IMR-90 (cell line): Measurements from ENCODE around the gene ARPC1A. TPM values are rescaled to one million over a fixed set of nuclear protein-coding genes. Genes with fewer than 3 reads are reported as not detected.
"Not testable (repeated sequence)": the region's sequence is repeated elsewhere in the genome, so short reads cannot be mapped to it uniquely, and the experiment has no call there.

ENCODE experiments used
- ATAC-seq: fragments of 200-7000 bp; cut with Tn5 transposase; 2 replicates; pipeline ENCODE4 v1.9.1; 2020; ENCODE audit warnings: low read depth, mild to moderate bottlenecking, moderate library complexity
- BruUV-seq: library from RNA; stranded (reverse); fragments of 400-500 nt; replicated peaks from 2 replicates; lab custom pipeline; 2021; lab: Mats Ljungman, UMichigan
- CTCF ChIA-PET: fragments of 300-600 bp; formaldehyde crosslinking; extraction: SDS; loops from one replicate; lab custom pipeline; 2021; ENCODE audit warnings: antibody characterized with exemption; lab: Yijun Ruan, JAX
- POLR2A ChIA-PET: fragments of 300-600 bp; sonication (Branson Sonifier 250); formaldehyde crosslinking; loops from one replicate; lab custom pipeline; 2022; ENCODE audit warnings: antibody characterized with exemption; ENCODE audit not compliant: unreplicated experiment; lab: Charles Lee
- DNase-seq: peaks from one replicate; pipeline ENCODE4 v3.0.0; 2013
- H2AFZ ChIP-seq: replicated peaks from 2 replicates; pipeline ENCODE3; 2013; ENCODE audit warnings: low read length, mild to moderate bottlenecking; ENCODE audit not compliant: poor library complexity
- H2AK5ac ChIP-seq: 2 replicates; pipeline ENCODE4 v1.6.1; 2013; ENCODE audit warnings: low read depth, low read length, inconsistent platforms
- H2AK9ac ChIP-seq: replicated peaks from 2 replicates; pipeline ENCODE3; 2013; ENCODE audit warnings: mild to moderate bottlenecking, low read depth, low read length, moderate library complexity; ENCODE audit not compliant: poor library complexity
- H2BK120ac ChIP-seq: 2 replicates; pipeline ENCODE4 v1.6.1; 2013; ENCODE audit warnings: low read depth, low read length, inconsistent platforms
- H2BK15ac ChIP-seq: 3 replicates; pipeline ENCODE4 v1.6.1; 2013; ENCODE audit warnings: low read depth, low read length, inconsistent platforms
- H2BK20ac ChIP-seq: 2 replicates; pipeline ENCODE4 v1.6.1; 2013; ENCODE audit warnings: low read depth, mild to moderate bottlenecking, inconsistent platforms, low read length, moderate library complexity
- H2BK5ac ChIP-seq: 2 replicates; pipeline ENCODE4 v1.6.1; 2013; ENCODE audit warnings: mild to moderate bottlenecking, low read depth, low read length, inconsistent platforms; ENCODE audit not compliant: poor library complexity, severe bottlenecking
- H3K14ac ChIP-seq: replicated peaks from 2 replicates; pipeline ENCODE4 v1.6.1; 2013; ENCODE audit warnings: low read depth, low read length, inconsistent platforms
- H3K18ac ChIP-seq: 2 replicates; pipeline ENCODE4 v1.6.1; 2013; ENCODE audit warnings: low read depth, low read length, control low read depth
- H3K23ac ChIP-seq: 2 replicates; pipeline ENCODE4 v1.6.1; 2013; ENCODE audit warnings: low read depth, low read length, inconsistent platforms
- H3K27ac ChIP-seq: 2 replicates; pipeline ENCODE4 v1.5.1; 2013; ENCODE audit warnings: mild to moderate bottlenecking, control low read depth, low read length; ENCODE audit not compliant: insufficient read depth
- H3K27me3 ChIP-seq: 2 replicates; pipeline ENCODE4 v1.6.1; 2013; ENCODE audit warnings: low read length; ENCODE audit not compliant: control insufficient read depth, insufficient read depth
- H3K36me3 ChIP-seq: 2 replicates; pipeline ENCODE4 v1.6.1; 2013; ENCODE audit warnings: low read length, mixed read lengths; ENCODE audit not compliant: control insufficient read depth, insufficient read depth
- H3K4ac ChIP-seq: 2 replicates; pipeline ENCODE4 v1.6.1; 2013; ENCODE audit warnings: low read depth, low read length, inconsistent platforms
- H3K4me1 ChIP-seq: 2 replicates; pipeline ENCODE4 v1.6.1; 2013; ENCODE audit warnings: low read length, mixed read lengths; ENCODE audit not compliant: control insufficient read depth, insufficient read depth
- H3K4me2 ChIP-seq: 2 replicates; pipeline ENCODE4 v1.6.1; 2013; ENCODE audit warnings: low read depth, mild to moderate bottlenecking, control low read depth, low read length, moderate library complexity
- H3K4me3 ChIP-seq: 2 replicates; pipeline ENCODE4 v1.5.1; 2013; ENCODE audit warnings: low read depth, mild to moderate bottlenecking, control low read depth, low read length, moderate library complexity; ENCODE audit not compliant: insufficient read depth
- H3K56ac ChIP-seq: 2 replicates; pipeline ENCODE4 v1.6.1; 2013; ENCODE audit warnings: low read length, inconsistent platforms; ENCODE audit not compliant: insufficient read depth; ENCODE audit errors: extremely low read depth
- H3K79me1 ChIP-seq, 2 experiments: 2 replicates each; pipeline ENCODE4 v1.6.1; 2013; ENCODE audit warnings: low read length in 2 of 2, inconsistent platforms in 1 of 2, low read depth in 1 of 2
- H3K9ac ChIP-seq: 2 replicates; pipeline ENCODE4 v1.6.1; 2013; ENCODE audit warnings: low read depth, low read length, control low read depth
- H3K9me1 ChIP-seq: 2 replicates; pipeline ENCODE4 v1.6.1; 2013; ENCODE audit warnings: low read length, inconsistent platforms; ENCODE audit not compliant: insufficient read depth
- H3K9me3 ChIP-seq: 2 replicates; pipeline ENCODE4 v1.6.1; 2013; ENCODE audit warnings: low read length; ENCODE audit not compliant: control insufficient read depth, insufficient read depth
- H4K20me1 ChIP-seq: 2 replicates; pipeline ENCODE4 v1.6.1; 2013; ENCODE audit warnings: low read length, inconsistent platforms; ENCODE audit not compliant: insufficient read depth
- H4K5ac ChIP-seq: 2 replicates; pipeline ENCODE4 v1.6.1; 2013; ENCODE audit warnings: mild to moderate bottlenecking, low read depth, low read length, control low read depth
- H4K8ac ChIP-seq, 2 experiments: 2 replicates each; pipeline ENCODE4 v1.6.1; 2013; ENCODE audit warnings: low read depth in 2 of 2, low read length in 2 of 2, control low read depth in 1 of 2, inconsistent platforms in 1 of 2
- H4K91ac ChIP-seq: 2 replicates; pipeline ENCODE4 v1.6.1; 2013; ENCODE audit warnings: low read depth, low read length, inconsistent platforms; ENCODE audit not compliant: insufficient read depth
- CEBPB ChIP-seq: IDR thresholded peaks from 2 replicates; pipeline ENCODE4 v1.6.1; 2012; ENCODE audit warnings: low read depth, low read length, improper control_type of control experiment
- MAZ ChIP-seq: IDR thresholded peaks from 2 replicates; pipeline ENCODE4 v1.6.1; 2012; ENCODE audit warnings: low read depth, mild to moderate bottlenecking, low read length, improper control_type of control experiment, moderate library complexity, borderline replicate concordance
- RCOR1 ChIP-seq: IDR thresholded peaks from 2 replicates; pipeline ENCODE4 v1.6.1; 2012; ENCODE audit warnings: mild to moderate bottlenecking, low read length, improper control_type of control experiment; ENCODE audit not compliant: insufficient replicate concordance
- RFX5 ChIP-seq: IDR thresholded peaks from 2 replicates; pipeline ENCODE4 v1.8.0; 2012; ENCODE audit warnings: low read depth, mild to moderate bottlenecking, low read length, moderate library complexity
- WGBS, 2 experiments: methylation state at CpG; one replicate each; pipeline versions ENCODE4 v1.1.5 to v1.1.7; 2013; ENCODE audit warnings: missing lambda C conversion rate in 2 of 2; ENCODE audit not compliant: insufficient read length in 1 of 2; ENCODE audit errors: extremely low coverage in 2 of 2; 5-methylcytosine and 5-hydroxymethylcytosine counted together
- dilution Hi-C: fragments of 300-500 bp; cut with HindIII; formaldehyde crosslinking; loops from one replicate; pipeline ENCODE4 v1.14.3; 2018; ENCODE audit warnings: low sequenced_read_pairs; ENCODE audit not compliant: unreplicated experiment
- in situ Hi-C: fragments of 300-500 bp; cut with MboI; formaldehyde crosslinking; loops from 3 replicates; pipeline ENCODE4 v1.14.3; 2019; ENCODE audit warnings: low sequenced_read_pairs, inconsistent platforms, mixed read lengths
- intact Hi-C: fragments of 100-400 bp; cut with micrococcal nuclease; formaldehyde crosslinking; loops from 2 replicates; pipeline ENCODE4 v1.10.0; 2022
- polyA plus RNA-seq, 3 experiments: library from polyadenylated mRNA; depleted of rRNA; stranded (reverse); fragments of >200 nt; gene quantifications; 2 replicates each; pipeline ENCODE4 v1.2.3, GENCODE V29; 2012; ENCODE audit warnings: low replicate concordance in 1 of 3
- total RNA-seq: library from RNA; depleted of rRNA; stranded (reverse); fragments of >200 nt; gene quantifications from 2 replicates; pipeline ENCODE4 v1.2.3, GENCODE V29; 2012

ARPC1A gene
- total and polyA plus RNA-seq, 2 of the 4 experiments (the other 2 are of a cell fraction) = 253 to 327 TPM

GRCh38 chr7:99379043-99379577 is 53.4 kb downstream of the ARPC1A start:
- Histone ChIP-seq H2AK5ac (peak overlapping the region; percentile 64; the same call in 1 of the 2 replicates), H3K4me3 (no peak overlapping the region), H3K36me3 (peaks cover 6% of the 10 kb centered on the region), H2AFZ (peak overlapping the region; percentile 40), H3K4me1 (peaks cover 14% of the 10 kb centered on the region), H3K27me3 (no peaks in the 10 kb centered on the region), H2BK20ac (no peak overlapping the region), H3K9me1 (peaks cover 13% of the 10 kb centered on the region), H3K14ac (0 out of 2 replicates have a peak overlapping the region, but pooled peaks have one; percentile 11), H4K5ac (0 out of 2 replicates have a peak overlapping the region, but pooled peaks have one; percentile 21), H3K9ac (no peak overlapping the region), H4K20me1 (peaks cover 52% of the 10 kb centered on the region), H3K56ac (no peak overlapping the region), H3K4ac (peak overlapping the region; percentile 64), H3K79me1 (peaks cover 20 to 69% of the 10 kb centered on the region in 2 experiments), H2BK120ac (no peak overlapping the region), H2BK5ac (peak overlapping the region; percentile 85), H3K18ac (no peak overlapping the region), H3K23ac (peak overlapping the region; percentile 66; the same call in 1 of the 2 replicates), H3K9me3 (no peaks in the 10 kb centered on the region), H4K8ac (peak overlapping the region in 1 of 2 experiments; percentile 73; a peak in 2 of 4 replicates), H2AK9ac (peak overlapping the region; percentile 87), H2BK15ac (no peak overlapping the region), H3K27ac (peak overlapping the region; percentile 43; the same call in 1 of the 2 replicates), H3K4me2 (peak overlapping the region; percentile 30; the same call in 1 of the 2 replicates), H4K91ac (peak overlapping the region; percentile 44; the same call in 1 of the 2 replicates)
- 55% methylated on average over 2 of the region's 7 CpGs; no CpG with 5 or more reads in 1 of the 2 experiments for WGBS, 2 experiments
- no TSS peak for BruUV-seq
- intact Hi-C loops = no loop called here
- ChIA-PET POLR2A (interaction anchor here (0.6 to 1.2 kb wide), 2 partner anchors 21 to 52 kb away, joined by 3 to 4 read pairs; no protein-coding TSS in a partner anchor), CTCF (no interaction called here)
- ATAC-seq (peak; percentile 45), DNase-seq (peak; percentile 88)
- in situ Hi-C loops = no loop called here
- dilution Hi-C loops = no loop called here
- TF ChIP-seq CEBPB = peak; percentile 67
- peak; percentile 23; the same call in 1 of the 2 replicates for TF ChIP-seq MAZ
- no peak for TF ChIP-seq RFX5
- no peak for TF ChIP-seq RCOR1

- peaks cover 25 to 72% of the 10 kb centered on the region in 2 experiments for H3K79me1 ChIP-seq
- peak overlapping the region; percentile 87 for H2AK9ac ChIP-seq
- H3K27me3 ChIP-seq, H3K56ac ChIP-seq, dilution Hi-C loops, H3K9me3 ChIP-seq, BruUV-seq, H3K36me3 ChIP-seq, in situ Hi-C loops, intact Hi-C loops, H3K18ac ChIP-seq, DNase-seq, H4K91ac ChIP-seq, H2BK20ac ChIP-seq, H3K4me3 ChIP-seq, H2BK15ac ChIP-seq, H3K9ac ChIP-seq, CTCF ChIA-PET: not testable (repeated sequence)
- peak; percentile 1; the same call in 1 of the 2 replicates for ATAC-seq
- peaks cover 13% of the 10 kb centered on the region for H3K9me1 ChIP-seq
- 0 out of 2 replicates have a peak overlapping the region, but pooled peaks have one; percentile 26 for H2BK120ac ChIP-seq
- peak overlapping the region; percentile 64 for H3K4ac ChIP-seq
- peak overlapping the region; percentile 43 for H3K27ac ChIP-seq
- peak overlapping the region; percentile 40 for H2AFZ ChIP-seq
- H2BK5ac ChIP-seq = peak overlapping the region; percentile 85
- POLR2A ChIA-PET = interaction anchor here (1.2 kb wide), 1 partner anchor 53 kb away, joined by 4 read pairs; no protein-coding TSS in a partner anchor
- peak overlapping the region in 1 of 2 experiments; percentile 76; a peak in 2 of 4 replicates for H4K8ac ChIP-seq
- peak overlapping the region; percentile 11; the same call in 1 of the 2 replicates for H3K14ac ChIP-seq
- H4K5ac ChIP-seq = peak overlapping the region; percentile 55
- no CpG with 5 or more reads among the region's 7 CpGs for WGBS, 2 experiments
- H2AK5ac ChIP-seq = peak overlapping the region; percentile 64
- peaks cover 58% of the 10 kb centered on the region for H4K20me1 ChIP-seq
- H3K23ac ChIP-seq = 0 out of 2 replicates have a peak overlapping the region, but pooled peaks have one; percentile 66
- peaks cover 14% of the 10 kb centered on the region for H3K4me1 ChIP-seq
- peak overlapping the region; percentile 42 for H3K4me2 ChIP-seq
Measured at GRCh38 chr7:99379693-99380031, 54.0 kb downstream of the ARPC1A start.
